Measurements from ENCODE around the gene DLG2.

DLG2 gene

DNA sequence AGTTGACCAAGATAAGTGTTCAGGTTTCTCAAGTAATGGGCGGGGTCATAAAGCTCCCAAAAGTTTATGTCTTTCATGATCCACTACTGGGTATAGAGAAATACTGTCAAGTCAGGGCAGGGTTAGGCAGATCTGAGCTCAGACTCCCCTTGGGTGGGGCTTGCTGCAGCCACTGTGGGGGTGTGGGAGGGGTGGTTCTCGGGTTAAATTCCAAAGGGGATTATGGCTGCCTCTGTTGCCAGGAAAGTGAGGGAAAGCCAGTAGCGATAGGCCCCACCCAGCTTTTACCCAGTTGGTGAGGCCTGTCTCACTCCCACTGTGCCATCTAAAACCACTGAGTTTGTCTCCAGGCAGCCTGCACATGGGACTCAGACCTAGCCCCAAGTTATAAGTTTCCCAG is 37.8 kb downstream of the DLG2 start:
- TF ChIP-seq, protein P1, sequence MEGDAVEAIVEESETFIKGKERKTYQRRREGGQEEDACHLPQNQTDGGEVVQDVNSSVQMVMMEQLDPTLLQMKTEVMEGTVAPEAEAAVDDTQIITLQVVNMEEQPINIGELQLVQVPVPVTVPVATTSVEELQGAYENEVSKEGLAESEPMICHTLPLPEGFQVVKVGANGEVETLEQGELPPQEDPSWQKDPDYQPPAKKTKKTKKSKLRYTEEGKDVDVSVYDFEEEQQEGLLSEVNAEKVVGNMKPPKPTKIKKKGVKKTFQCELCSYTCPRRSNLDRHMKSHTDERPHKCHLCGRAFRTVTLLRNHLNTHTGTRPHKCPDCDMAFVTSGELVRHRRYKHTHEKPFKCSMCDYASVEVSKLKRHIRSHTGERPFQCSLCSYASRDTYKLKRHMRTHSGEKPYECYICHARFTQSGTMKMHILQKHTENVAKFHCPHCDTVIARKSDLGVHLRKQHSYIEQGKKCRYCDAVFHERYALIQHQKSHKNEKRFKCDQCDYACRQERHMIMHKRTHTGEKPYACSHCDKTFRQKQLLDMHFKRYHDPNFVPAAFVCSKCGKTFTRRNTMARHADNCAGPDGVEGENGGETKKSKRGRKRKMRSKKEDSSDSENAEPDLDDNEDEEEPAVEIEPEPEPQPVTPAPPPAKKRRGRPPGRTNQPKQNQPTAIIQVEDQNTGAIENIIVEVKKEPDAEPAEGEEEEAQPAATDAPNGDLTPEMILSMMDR (IDR thresholded peaks at IDR 0.05; ENCODE audit: control insufficient read depth, extremely low read depth, insufficient read depth), result no peak
- H3K4me3 ChIP-seq (ENCODE audit: low read depth, low read length), result no peak overlapping the region
- no peak for DNase-seq (ENCODE audit: low read depth)

DNA sequence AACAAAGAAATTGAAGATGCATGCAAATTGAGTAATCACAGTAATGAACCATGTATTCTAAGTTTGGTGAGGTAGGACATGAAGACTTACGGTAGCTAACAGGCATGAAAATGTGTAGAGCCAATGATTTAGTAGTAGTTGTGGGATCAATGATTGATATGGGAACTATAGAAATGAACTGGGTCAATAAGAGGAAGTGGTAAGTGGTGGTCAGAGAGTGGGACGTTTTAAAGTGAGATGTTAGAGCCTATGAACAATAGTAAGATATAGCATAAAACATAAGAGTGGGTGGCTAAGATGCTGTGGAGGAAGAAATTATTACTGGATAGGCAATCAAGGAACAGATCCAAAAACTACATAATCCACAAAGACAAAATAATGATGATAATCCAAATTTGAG is 45.0 kb downstream of the DLG2 start:
- H3K4me3 ChIP-seq (ENCODE audit: low read depth, low read length), result no peak overlapping the region
- TF ChIP-seq, protein P1 (IDR thresholded peaks at IDR 0.05; ENCODE audit: control insufficient read depth, extremely low read depth, insufficient read depth), result no peak
- DNase-seq (ENCODE audit: low read depth), result no peak

DNA sequence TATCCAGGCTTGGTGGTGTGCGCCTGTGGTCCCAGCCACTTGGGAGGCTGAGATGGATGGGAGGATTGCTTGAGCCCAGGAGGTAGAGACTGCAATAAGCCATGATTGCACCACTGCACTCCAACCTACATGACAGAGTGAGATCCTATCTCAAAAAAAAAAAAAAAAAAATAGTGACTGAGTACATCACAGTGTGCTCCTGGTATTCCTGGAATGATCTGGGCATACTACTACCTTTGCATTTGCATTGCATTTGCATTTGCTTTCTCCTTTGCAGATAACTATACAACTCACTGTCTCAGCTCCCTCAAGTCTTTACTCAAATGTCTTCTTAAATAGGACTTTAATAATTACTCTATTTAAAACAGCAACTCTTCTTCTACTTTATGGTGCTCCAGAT is 51.8 kb downstream of the DLG2 start:
- H3K4me3 ChIP-seq (ENCODE audit: low read depth, low read length), result no peak overlapping the region
- no peak for DNase-seq (ENCODE audit: low read depth)
- TF ChIP-seq, protein P1 (IDR thresholded peaks at IDR 0.05; ENCODE audit: control insufficient read depth, extremely low read depth, insufficient read depth), result no peak

DNA sequence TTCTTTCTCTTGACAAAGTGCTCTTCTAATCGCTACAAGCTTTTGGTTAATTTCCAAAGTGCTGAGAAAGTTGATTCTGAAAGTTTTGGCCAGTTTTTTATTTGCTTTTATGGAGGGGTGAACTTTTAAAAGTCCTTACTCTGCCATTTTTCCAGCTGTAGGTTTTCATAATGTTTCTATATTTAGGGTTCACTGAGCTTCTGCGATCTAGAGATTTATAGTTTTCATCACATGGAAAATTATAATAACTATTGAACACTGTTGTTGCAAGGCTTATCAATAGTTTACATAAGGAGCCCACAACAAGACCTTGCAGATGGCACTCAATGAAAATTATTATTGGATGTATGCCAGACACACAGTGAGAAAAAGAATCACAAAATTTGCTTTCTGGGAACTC is 55.1 kb downstream of the DLG2 start:
- TF ChIP-seq, protein P1 (IDR thresholded peaks at IDR 0.05; ENCODE audit: control insufficient read depth, extremely low read depth, insufficient read depth), result no peak
- no peak overlapping the region for H3K4me3 ChIP-seq (ENCODE audit: low read depth, low read length)
- no peak for DNase-seq (ENCODE audit: low read depth)

DNA sequence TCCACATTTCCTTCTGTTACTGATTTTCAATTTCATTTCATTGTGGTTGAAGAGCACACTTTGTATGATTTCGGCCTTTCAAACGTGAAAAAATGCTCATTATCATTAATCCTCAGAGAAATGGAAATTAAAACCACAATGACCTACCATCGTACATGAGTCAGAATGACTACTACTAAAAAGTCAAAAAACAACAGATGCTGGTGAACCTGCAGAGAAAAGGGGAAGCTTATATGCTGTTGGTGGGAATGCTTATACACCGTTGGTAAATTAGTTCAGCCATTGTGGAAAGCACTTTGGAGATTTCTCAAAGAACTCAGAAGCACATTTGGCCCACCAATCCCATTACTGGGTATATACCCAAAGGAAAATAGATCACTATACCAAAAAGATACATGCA is 57.6 kb downstream of the DLG2 start:
- H3K4me3 ChIP-seq (ENCODE audit: low read depth, low read length), result no peak overlapping the region
- TF ChIP-seq, protein P1 (IDR thresholded peaks at IDR 0.05; ENCODE audit: control insufficient read depth, extremely low read depth, insufficient read depth), result no peak
- no peak for DNase-seq (ENCODE audit: low read depth)

DNA sequence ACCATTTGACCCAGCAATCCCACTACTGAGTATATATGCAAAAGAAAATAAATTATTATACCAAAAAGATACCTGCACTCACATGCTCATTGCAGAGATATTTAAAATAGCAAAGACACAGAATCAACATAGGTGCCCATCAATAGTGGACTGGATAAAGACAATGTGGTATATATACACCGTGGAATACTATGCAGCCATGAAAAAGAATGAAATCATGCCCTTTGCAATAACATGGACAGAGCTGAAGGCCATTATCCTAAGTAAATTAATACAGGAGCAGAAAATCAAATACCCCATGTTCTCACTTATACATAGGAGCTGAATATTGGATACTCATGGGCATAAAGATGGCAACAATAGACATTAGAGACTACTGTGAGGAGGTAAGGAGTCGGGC is 68.7 kb downstream of the DLG2 start:
- TF ChIP-seq, protein P1 (IDR thresholded peaks at IDR 0.05; ENCODE audit: control insufficient read depth, extremely low read depth, insufficient read depth), result no peak
- no peak for DNase-seq (ENCODE audit: low read depth)
- no peak overlapping the region for H3K4me3 ChIP-seq (ENCODE audit: low read depth, low read length)

DNA sequence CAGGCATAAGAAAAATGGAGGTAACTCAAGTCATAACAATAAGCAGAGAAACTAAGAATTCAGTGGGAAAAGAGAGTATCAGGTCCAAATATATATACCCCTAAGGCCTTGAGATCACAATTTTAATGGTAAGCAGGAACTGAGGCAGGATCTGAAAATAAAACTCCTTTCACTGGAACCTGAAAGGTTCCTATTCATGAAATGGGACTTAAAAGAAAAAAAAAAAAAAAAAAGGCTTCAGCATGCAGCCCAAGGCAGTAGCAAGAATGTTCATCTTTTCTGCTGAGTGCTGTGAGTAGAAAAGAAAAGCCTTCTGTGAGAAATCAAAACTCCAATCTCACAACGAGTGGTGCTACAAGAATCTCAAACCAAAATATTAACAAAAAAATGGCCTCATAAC is 75.3 kb downstream of the DLG2 start:
- no peak overlapping the region for H3K4me3 ChIP-seq (ENCODE audit: low read depth, low read length)
- no peak for DNase-seq (ENCODE audit: low read depth)
- TF ChIP-seq, protein P1 (IDR thresholded peaks at IDR 0.05; ENCODE audit: control insufficient read depth, extremely low read depth, insufficient read depth), result no peak
